GM19438 (cell line): ENCODE data around the gene NUMB.

Experiments
- ATAC-seq: cut with Tn5 transposase; IDR thresholded peaks from one replicate; pipeline ENCODE4 v1.9.1; 2021; ENCODE audit warnings: low read depth; ENCODE audit not compliant: unreplicated experiment

NUMB gene

GRCh38 chr14:73305499-73305898 is 152.8 kb downstream of the NUMB start:
- ATAC-seq = no peak

- ATAC-seq = no peak
Measured at GRCh38 chr14:73295198-73295796, 163.0 kb downstream of the NUMB start.

- ATAC-seq = no peak
Measured at GRCh38 chr14:73293782-73294781, 164.3 kb downstream of the NUMB start.

- ATAC-seq = peak; percentile 79
Measured at GRCh38 chr14:73290279-73290678, 168.1 kb downstream of the NUMB start.

GRCh38 chr14:73289729-73290128 is 168.6 kb downstream of the NUMB start:
- ATAC-seq = no peak

- no peak for ATAC-seq
Measured at GRCh38 chr14:73289308-73289707, 169.0 kb downstream of the NUMB start.

- ATAC-seq = no peak
Measured at GRCh38 chr14:73287071-73287470, 171.3 kb downstream of the NUMB start.

- ATAC-seq = no peak
Measured at GRCh38 chr14:73286598-73286997, 171.7 kb downstream of the NUMB start.

GRCh38 chr14:73285979-73286378 is 172.4 kb downstream of the NUMB start:
- ATAC-seq = no peak

- no peak for ATAC-seq
Measured at GRCh38 chr14:73283608-73284379, 174.6 kb downstream of the NUMB start.

- no peak for ATAC-seq
Measured at GRCh38 chr14:73280903-73281302, 177.4 kb downstream of the NUMB start.

GRCh38 chr14:73277376-73277775 is 181.0 kb downstream of the NUMB start:
- no peak for ATAC-seq

- no peak for ATAC-seq
Measured at GRCh38 chr14:73276836-73277235, 181.5 kb downstream of the NUMB start.

GRCh38 chr14:73273799-73274198 is 184.5 kb downstream of the NUMB start:
- no peak for ATAC-seq

GRCh38 chr14:73272393-73272792 is 186.0 kb downstream of the NUMB start:
- no peak for ATAC-seq

GRCh38 chr14:73269729-73270531 is 188.4 kb downstream of the NUMB start:
- ATAC-seq = peak; percentile 57

- no peak for ATAC-seq
Measured at GRCh38 chr14:73267474-73267873, 190.9 kb downstream of the NUMB start.

- ATAC-seq = no peak
Measured at GRCh38 chr14:73266317-73266716, 192.0 kb downstream of the NUMB start.

- no peak for ATAC-seq
Measured at GRCh38 chr14:73265721-73266046, 192.7 kb downstream of the NUMB start.
